Body of pancreas (tissue), 4 donors: ENCODE measurements around the gene TP53BP2.

ENCODE experiments used
- POLR2A ChIP-seq, 3 donors: fragments of 450-650 bp; IDR thresholded peaks; one replicate each; pipeline ENCODE4 v1.6.1; 2016; ENCODE audit warnings: antibody characterized with exemption in 3 of 3, mild to moderate bottlenecking in 2 of 3
- TF ChIP-seq, protein P1 (sequence below), 7 experiments: fragments of 450-650 bp in 4 of 7; fragments of 200-600 bp in 3 of 7; sonication (generic) in 3 of 7; IDR thresholded peaks; one replicate each; pipeline ENCODE4 v1.5.1; 2016 to 2019; ENCODE audit warnings: antibody characterized with exemption in 7 of 7

DNA sequence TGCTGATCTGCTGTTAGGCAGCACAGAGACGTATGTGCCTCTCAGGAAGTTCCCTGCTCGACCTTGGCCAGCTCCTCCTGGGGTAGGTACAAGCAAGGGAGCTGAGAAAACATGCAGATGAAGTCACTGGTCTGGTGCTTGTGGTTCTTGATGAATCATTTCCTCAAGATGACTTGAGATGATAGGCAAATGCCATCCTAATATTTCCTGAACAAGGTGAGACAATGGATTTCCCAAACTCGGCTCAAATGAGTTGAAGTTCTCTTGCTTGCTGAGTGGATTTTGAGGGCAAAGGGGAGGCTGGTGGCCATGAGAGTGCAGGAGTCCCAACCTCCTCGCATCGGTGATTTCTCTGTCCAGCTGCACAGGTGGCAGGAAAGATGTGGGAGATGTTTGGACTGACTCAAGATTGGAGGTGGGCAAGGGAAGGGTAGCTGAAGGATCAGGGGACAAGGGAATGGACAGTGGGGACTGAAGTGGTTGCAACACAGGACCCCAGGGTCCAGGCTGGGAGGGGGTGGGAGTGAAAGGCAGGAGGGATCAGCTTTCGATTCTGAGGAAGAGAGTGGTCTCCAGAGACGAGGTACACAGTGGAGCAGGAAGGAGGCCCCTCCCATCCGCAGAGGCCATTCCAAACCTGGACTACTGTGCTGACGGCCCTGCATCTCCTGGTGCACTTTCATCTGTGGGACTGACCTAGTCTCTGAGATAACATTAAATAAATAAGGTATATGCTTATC, 69.5 kb downstream of the TP53BP2 start:
- TF ChIP-seq, protein P1, sequence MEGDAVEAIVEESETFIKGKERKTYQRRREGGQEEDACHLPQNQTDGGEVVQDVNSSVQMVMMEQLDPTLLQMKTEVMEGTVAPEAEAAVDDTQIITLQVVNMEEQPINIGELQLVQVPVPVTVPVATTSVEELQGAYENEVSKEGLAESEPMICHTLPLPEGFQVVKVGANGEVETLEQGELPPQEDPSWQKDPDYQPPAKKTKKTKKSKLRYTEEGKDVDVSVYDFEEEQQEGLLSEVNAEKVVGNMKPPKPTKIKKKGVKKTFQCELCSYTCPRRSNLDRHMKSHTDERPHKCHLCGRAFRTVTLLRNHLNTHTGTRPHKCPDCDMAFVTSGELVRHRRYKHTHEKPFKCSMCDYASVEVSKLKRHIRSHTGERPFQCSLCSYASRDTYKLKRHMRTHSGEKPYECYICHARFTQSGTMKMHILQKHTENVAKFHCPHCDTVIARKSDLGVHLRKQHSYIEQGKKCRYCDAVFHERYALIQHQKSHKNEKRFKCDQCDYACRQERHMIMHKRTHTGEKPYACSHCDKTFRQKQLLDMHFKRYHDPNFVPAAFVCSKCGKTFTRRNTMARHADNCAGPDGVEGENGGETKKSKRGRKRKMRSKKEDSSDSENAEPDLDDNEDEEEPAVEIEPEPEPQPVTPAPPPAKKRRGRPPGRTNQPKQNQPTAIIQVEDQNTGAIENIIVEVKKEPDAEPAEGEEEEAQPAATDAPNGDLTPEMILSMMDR (IDR thresholded peaks at IDR 0.05), result no peak
- TF ChIP-seq POLR2A (IDR thresholded peaks at IDR 0.05), result no peak
